8988T (cell line): ENCODE data around the gene INPP5J.

Source experiments
- DNase-seq: peaks from one replicate; pipeline ENCODE4 v3.0.0; 2011

Gene INPP5J

GRCh38 chr22:31126869-31127175 is 4.1 kb downstream of the INPP5J start:
- DNase-seq: peak; percentile 3

DNA sequence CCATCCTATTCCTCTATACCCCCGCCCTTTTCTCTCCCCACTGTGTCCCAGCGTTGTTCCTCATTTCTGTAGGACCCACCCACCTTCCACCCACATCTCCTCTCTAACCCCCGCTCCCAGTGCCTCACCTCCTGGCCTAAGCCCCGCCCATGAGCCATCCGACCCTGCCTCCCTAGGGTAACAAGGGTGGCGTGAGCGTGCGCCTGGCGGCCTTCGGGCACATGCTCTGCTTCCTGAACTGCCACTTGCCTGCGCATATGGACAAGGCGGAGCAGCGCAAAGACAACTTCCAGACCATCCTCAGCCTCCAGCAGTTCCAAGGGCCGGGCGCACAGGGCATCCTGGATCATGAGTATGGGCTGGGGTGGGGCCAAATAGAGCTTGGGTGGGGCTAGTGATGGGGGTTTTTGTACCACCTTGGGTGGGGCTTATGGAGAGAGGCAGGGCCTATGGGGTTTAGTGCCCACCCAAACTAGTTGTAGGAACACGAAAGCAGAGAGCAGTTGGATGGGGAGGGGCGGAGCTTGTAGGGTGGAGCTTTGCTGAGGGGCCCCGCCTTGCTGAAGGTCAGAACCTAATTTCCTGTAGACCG is 4.5 kb downstream of the INPP5J start:
- DNase-seq: peak; percentile 4

GRCh38 chr22:31128156-31128555 is 5.4 kb downstream of the INPP5J start:
- DNase-seq: no peak

GRCh38 chr22:31130873-31131272 is 8.1 kb downstream of the INPP5J start:
- DNase-seq: no peak

DNA sequence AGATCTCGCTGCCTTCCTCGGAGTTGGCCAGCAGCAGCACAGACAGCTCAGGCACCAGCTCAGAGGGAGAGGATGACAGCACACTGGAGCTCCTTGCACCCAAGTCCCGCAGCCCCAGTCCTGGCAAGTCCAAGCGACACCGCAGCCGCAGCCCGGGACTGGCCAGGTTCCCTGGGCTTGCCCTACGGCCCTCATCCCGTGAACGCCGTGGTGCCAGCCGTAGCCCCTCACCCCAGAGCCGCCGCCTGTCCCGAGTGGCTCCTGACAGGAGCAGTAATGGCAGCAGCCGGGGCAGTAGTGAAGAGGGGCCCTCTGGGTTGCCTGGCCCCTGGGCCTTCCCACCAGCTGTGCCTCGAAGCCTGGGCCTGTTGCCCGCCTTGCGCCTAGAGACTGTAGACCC is 11.1 kb downstream of the INPP5J start:
- DNase-seq: no peak

- no peak for DNase-seq
Measured at GRCh38 chr22:31134688-31135087, 11.9 kb downstream of the INPP5J start.

- no peak for DNase-seq
Measured at GRCh38 chr22:31135706-31136105, 12.9 kb downstream of the INPP5J start.

- no peak for DNase-seq
Measured at GRCh38 chr22:31136155-31136554, 13.4 kb downstream of the INPP5J start.

DNA sequence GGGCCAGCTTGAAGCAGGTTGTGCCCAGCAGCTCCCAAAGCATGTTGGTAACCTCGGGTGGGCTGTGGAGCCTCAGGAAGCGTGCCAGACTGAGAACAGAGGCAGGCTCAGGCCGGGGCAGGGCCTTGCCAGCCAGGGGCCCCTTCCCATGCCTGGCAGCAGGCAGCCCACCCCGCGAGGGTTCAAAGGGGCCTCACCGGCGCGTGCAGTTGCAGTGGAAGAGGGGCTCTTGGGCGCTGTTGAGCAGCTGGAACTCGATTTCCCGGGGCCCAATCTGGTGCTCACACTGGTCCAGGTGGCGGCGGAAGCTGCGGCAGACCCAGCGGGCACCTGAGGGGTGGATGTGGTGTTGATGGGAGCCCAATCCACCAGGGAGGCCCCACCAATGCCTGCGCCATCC is 13.9 kb downstream of the INPP5J start:
- no peak for DNase-seq

- no peak for DNase-seq
Measured at GRCh38 chr22:31137721-31138120, 15.0 kb downstream of the INPP5J start.

- no peak for DNase-seq
Measured at GRCh38 chr22:31138126-31138525, 15.4 kb downstream of the INPP5J start.

- no peak for DNase-seq
Measured at GRCh38 chr22:31139066-31139465, 16.3 kb downstream of the INPP5J start.

DNA sequence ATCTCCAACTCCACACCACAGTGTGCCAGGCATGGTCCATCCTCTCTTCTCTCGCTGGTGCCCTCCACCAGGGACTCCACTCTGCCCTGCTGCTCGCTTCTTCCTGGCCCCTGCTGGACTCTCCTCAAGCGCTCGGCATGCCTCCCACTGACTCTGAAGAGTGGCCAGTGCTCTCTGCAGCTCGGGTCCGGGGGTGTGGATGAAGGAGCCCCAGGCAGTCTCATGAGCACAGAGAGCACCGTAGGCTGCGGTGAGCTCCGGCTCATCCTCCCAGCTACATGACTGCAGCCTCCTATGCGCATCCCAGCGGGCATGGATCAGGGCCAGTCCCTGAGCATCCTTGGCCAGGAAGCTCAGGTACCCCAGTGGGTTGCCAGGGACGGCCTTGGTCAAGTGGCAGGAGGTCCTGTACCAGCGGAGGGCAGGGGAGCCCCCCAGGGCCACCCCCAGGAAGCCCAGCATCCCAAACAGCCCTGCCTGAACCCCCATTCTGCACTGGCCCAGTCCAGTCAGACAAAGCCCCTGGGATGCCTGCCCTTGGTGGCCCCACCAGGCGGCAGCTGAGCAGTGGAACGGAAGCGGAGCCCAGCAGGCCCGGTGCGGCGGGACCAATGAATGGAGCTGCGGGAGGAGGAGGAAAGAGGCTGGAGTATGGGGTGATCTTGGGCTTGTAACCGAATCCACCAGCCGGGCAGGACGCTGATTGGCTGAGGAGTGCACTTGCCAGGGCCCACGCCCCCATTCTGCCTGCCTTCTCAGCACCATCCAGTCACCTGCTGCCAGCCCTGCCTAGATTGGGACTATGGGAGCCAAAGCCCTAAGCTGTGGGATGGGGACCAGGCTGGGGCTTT is 17.3 kb downstream of the INPP5J start, which contains the start of gene PLA2G3:
PLA2G3 (minus strand) TSS at position 643 of the 851 bp plus-strand sequence; CDS start at position 489, 154 bp downstream.
- DNase-seq: no peak

- DNase-seq: no peak
Measured at GRCh38 chr22:31140746-31141145, 18.0 kb downstream of the INPP5J start.

DNA sequence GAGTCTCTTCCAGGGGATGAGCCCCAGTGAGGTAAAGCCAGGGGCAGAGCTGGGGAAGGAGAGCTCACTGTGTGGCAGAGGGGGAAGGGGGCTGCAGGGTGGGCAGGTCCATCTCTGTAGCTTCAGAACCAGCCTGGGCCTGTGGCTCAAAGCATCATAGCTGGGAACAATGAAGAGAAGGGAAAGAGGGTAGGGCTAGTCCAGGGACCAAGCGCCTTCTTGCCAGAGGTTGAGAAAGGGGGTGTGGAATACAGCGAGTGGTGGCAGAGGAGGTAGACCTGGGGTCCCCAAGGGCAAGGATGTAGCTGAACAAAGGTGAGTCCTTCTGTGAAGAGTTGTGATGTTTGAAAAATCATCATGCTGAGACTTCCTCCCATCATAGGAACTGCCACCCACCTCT is 18.8 kb downstream of the INPP5J start:
- DNase-seq: no peak

GRCh38 chr22:31142285-31142684 is 19.5 kb downstream of the INPP5J start:
- no peak for DNase-seq

GRCh38 chr22:31143038-31143437 is 20.3 kb downstream of the INPP5J start:
- DNase-seq: no peak

GRCh38 chr22:31143537-31143936 is 20.8 kb downstream of the INPP5J start:
- DNase-seq: no peak

DNA sequence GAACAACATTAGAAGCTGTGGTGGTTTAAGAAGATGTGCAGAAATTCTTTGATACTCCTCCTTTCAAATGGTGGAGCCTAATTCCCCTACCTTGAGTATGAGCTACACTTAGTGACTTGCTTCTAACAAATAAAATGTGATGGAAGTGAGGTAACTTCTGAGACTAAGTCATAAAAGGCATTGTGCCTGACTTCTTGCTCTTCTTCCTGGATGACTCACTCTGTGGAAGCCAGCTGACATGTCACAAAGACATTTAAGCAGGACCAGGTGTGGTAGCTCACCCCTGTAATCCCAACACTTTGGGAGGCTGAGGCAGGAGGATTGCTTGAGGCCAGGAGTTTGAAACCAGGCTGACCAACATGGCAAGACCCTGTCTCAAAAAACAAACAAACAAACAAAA is 21.5 kb downstream of the INPP5J start:
- DNase-seq: no peak

- no peak for DNase-seq
Measured at GRCh38 chr22:31148488-31148887, 25.7 kb downstream of the INPP5J start.

- DNase-seq: peak; percentile 60
Measured at GRCh38 chr22:31148953-31149627, 26.3 kb downstream of the INPP5J start.

GRCh38 chr22:31150615-31151014 is 27.8 kb downstream of the INPP5J start:
- DNase-seq: no peak

DNA sequence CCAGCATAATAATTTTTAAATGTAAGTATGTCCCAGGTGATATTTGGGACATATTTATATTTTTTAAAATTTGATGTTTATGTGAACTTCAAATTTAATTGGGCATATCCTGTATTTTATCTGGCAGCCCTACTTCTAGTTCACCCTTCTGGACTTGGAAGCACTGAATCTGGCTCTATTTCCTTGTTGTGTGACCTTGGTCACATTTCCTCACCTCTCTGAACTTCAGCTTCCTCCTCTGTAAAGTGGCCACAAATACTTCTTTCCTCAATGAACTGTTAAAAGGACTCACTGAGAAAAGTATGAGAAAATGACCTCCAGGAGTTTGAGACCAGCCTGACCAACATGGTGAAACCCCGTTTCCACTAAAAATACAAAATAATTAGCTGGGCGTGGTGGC is 29.1 kb downstream of the INPP5J start:
- no peak for DNase-seq

DNA sequence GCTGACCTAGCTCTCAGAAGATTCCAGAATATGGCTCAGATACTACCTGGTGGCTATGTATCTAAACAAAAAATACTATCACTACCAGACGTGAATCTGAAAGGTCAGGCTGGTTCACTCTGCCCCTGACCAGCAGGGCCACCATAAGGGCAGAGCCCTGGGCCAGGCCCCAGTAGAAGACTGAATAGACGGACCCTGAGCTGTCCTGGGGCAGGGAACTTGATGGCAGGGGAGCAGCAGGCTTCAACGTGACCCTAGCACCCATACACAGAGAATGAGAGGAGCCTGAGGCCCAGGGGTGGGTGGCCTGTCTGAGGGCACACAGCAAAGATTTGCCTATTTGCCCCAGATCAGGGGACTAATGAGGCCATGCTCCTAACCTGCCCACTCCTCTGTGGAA is 30.6 kb downstream of the INPP5J start:
- no peak for DNase-seq
